SU-DHL-6 (cell line): ENCODE measurements around the gene SUCLG2.

Source experiments
- H2AFZ ChIP-seq: fragments of 200-600 bp; sonication (generic); 2 replicates; pipeline ENCODE4 v1.6.1; 2014; ENCODE audit warnings: low read depth, mild to moderate bottlenecking, moderate library complexity, mixed read lengths, antibody characterized with exemption, low read length; ENCODE audit not compliant: severe bottlenecking
- H3F3A ChIP-seq: fragments of 200-600 bp; shearing (Covaris generic); 2 replicates; pipeline ENCODE4 v1.6.0; 2016; ENCODE audit warnings: antibody characterized with exemption, mild to moderate bottlenecking; ENCODE audit not compliant: insufficient read depth
- H3K27ac ChIP-seq: fragments of 200-600 bp; sonication (generic); 2 replicates; pipeline ENCODE4 v1.5.1; 2016; ENCODE audit warnings: low read depth, mild to moderate bottlenecking, low read length, moderate library complexity, mixed read lengths
- H3K27me3 ChIP-seq: fragments of 200-600 bp; sonication (generic), shearing (Covaris generic); 2 replicates; pipeline ENCODE4 v1.6.0; 2014; ENCODE audit warnings: mild to moderate bottlenecking, low read length
- H3K36me3 ChIP-seq: fragments of 200-600 bp; sonication (generic); 2 replicates; pipeline ENCODE4 v1.6.1; 2014; ENCODE audit warnings: mild to moderate bottlenecking, low read length, mixed read lengths
- H3K4me2 ChIP-seq: fragments of 300-600, 200-600 bp; shearing (Covaris generic), sonication (generic); 2 replicates; pipeline ENCODE4 v1.6.0; 2014; ENCODE audit warnings: low read length, low read depth, mild to moderate bottlenecking; ENCODE audit not compliant: poor library complexity, severe bottlenecking
- H3K4me3 ChIP-seq: fragments of 200-600 bp; sonication (generic); 2 replicates; pipeline ENCODE4 v1.5.1; 2014; ENCODE audit warnings: antibody characterized with exemption, low read length, mild to moderate bottlenecking, mixed read lengths; ENCODE audit not compliant: insufficient read depth, poor library complexity, severe bottlenecking
- H3K79me2 ChIP-seq: fragments of 200-600 bp; sonication (generic); 2 replicates; pipeline ENCODE4 v1.6.1; 2014; ENCODE audit warnings: mild to moderate bottlenecking, low read length, moderate library complexity; ENCODE audit not compliant: insufficient read depth
- H3K9ac ChIP-seq: fragments of 200-600 bp; sonication (generic); 2 replicates; pipeline ENCODE4 v1.7.0; 2014; ENCODE audit warnings: mild to moderate bottlenecking, low read length
- H3K9me2 ChIP-seq: fragments of 200-600 bp; sonication (generic); replicated peaks from 2 replicates; pipeline ENCODE4 v1.6.1; 2014; ENCODE audit warnings: low read length; ENCODE audit not compliant: insufficient read depth
- H3K9me3 ChIP-seq: fragments of 200-600 bp; sonication (generic); 2 replicates; pipeline ENCODE4 v1.6.1; 2014; ENCODE audit warnings: low read length, mixed read lengths; ENCODE audit not compliant: insufficient read depth
- H4K20me1 ChIP-seq: fragments of 200-600 bp; sonication (generic); 2 replicates; pipeline ENCODE4 v1.6.1; 2014; ENCODE audit warnings: low read depth, mild to moderate bottlenecking, antibody characterized with exemption, low read length, moderate library complexity, mixed read lengths
- CTCF ChIP-seq: fragments of 200-600 bp; sonication (generic); IDR thresholded peaks from one replicate; pipeline ENCODE4 v1.5.1; 2017; ENCODE audit warnings: antibody characterized with exemption, mild to moderate bottlenecking, low read length, moderate library complexity; ENCODE audit not compliant: insufficient read depth, poor library complexity, severe bottlenecking
- EZH2phosphoT487 ChIP-seq: fragments of 200-600 bp; sonication (generic), shearing (Covaris generic); conservative IDR thresholded peaks from 2 replicates; pipeline ENCODE4 v1.6.1; 2018; ENCODE audit warnings: mild to moderate bottlenecking, antibody characterized with exemption, low read length, moderate library complexity, mixed read lengths

The SUCLG2 gene

GRCh38 chr3:67518236-67518635 is 136.2 kb downstream of the SUCLG2 start:
- H3K9ac ChIP-seq: no peak overlapping the region
- no peak overlapping the region for H3K27ac ChIP-seq
- no peaks in the 10 kb centered on the region for H3K9me2 ChIP-seq
- H3K9me3 ChIP-seq: no peaks in the 10 kb centered on the region
- H3K27me3 ChIP-seq: no peaks in the 10 kb centered on the region
- H2AFZ ChIP-seq: no peak overlapping the region
- no peak overlapping the region for H3K4me2 ChIP-seq
- TF ChIP-seq CTCF (no peak), EZH2phosphoT487 (no peak)
- no peaks in the 10 kb centered on the region for H3K79me2 ChIP-seq
- H3K36me3 ChIP-seq: no peaks in the 10 kb centered on the region; the same call in 1 of the 2 replicates
- no peaks in the 10 kb centered on the region for H4K20me1 ChIP-seq
- H3K4me3 ChIP-seq: no peak overlapping the region
- H3F3A ChIP-seq: no peaks in the 10 kb centered on the region

GRCh38 chr3:67517781-67518180 is 136.6 kb downstream of the SUCLG2 start:
- Histone ChIP-seq H3K27ac (no peak overlapping the region), H3K9me2 (no peaks in the 10 kb centered on the region), H3K79me2 (no peaks in the 10 kb centered on the region), H3K27me3 (no peaks in the 10 kb centered on the region), H3K36me3 (no peaks in the 10 kb centered on the region; the same call in 1 of the 2 replicates), H3K9me3 (no peaks in the 10 kb centered on the region), H3F3A (no peaks in the 10 kb centered on the region), H4K20me1 (no peaks in the 10 kb centered on the region), H3K9ac (no peak overlapping the region), H3K4me2 (no peak overlapping the region), H2AFZ (no peak overlapping the region), H3K4me3 (no peak overlapping the region)
- no peak for TF ChIP-seq EZH2phosphoT487
- no peak for TF ChIP-seq CTCF

- Histone ChIP-seq H2AFZ (no peak overlapping the region), H3K4me3 (no peak overlapping the region), H3K4me2 (no peak overlapping the region), H3F3A (no peaks in the 10 kb centered on the region), H3K36me3 (no peaks in the 10 kb centered on the region; the same call in 1 of the 2 replicates), H4K20me1 (no peaks in the 10 kb centered on the region), H3K9me3 (no peaks in the 10 kb centered on the region), H3K9ac (no peak overlapping the region), H3K79me2 (no peaks in the 10 kb centered on the region), H3K9me2 (no peaks in the 10 kb centered on the region), H3K27me3 (no peaks in the 10 kb centered on the region), H3K27ac (no peak overlapping the region)
- TF ChIP-seq CTCF (no peak), EZH2phosphoT487 (no peak)
Observed at GRCh38 chr3:67516496-67516895, 137.9 kb downstream of the SUCLG2 start.

- Histone ChIP-seq H3K4me3 (no peak overlapping the region), H3K27ac (no peak overlapping the region), H4K20me1 (no peaks in the 10 kb centered on the region), H3K79me2 (no peaks in the 10 kb centered on the region), H3K4me2 (no peak overlapping the region), H3F3A (no peaks in the 10 kb centered on the region), H3K9me2 (no peaks in the 10 kb centered on the region), H3K9ac (no peak overlapping the region), H3K36me3 (no peaks in the 10 kb centered on the region; the same call in 1 of the 2 replicates), H3K27me3 (no peaks in the 10 kb centered on the region), H2AFZ (no peak overlapping the region), H3K9me3 (no peaks in the 10 kb centered on the region)
- TF ChIP-seq CTCF: no peak
- no peak for TF ChIP-seq EZH2phosphoT487
Observed at GRCh38 chr3:67515778-67516177, 138.6 kb downstream of the SUCLG2 start.
